Stimulated activated CD8-positive, alpha-beta memory T cell treated with anti-CD3 and anti-CD28 coated beads, Interleukin-15, amount 100 ng/mL, for 4 hours (primary cell): ENCODE results near the gene TANGO2.

Experiments
- DNase-seq, 2 donors: peaks; one replicate each; pipeline ENCODE4 v3.0.0-alpha.2; 2020; ENCODE audit warnings: low read depth in 2 of 2

The TANGO2 gene

DNA sequence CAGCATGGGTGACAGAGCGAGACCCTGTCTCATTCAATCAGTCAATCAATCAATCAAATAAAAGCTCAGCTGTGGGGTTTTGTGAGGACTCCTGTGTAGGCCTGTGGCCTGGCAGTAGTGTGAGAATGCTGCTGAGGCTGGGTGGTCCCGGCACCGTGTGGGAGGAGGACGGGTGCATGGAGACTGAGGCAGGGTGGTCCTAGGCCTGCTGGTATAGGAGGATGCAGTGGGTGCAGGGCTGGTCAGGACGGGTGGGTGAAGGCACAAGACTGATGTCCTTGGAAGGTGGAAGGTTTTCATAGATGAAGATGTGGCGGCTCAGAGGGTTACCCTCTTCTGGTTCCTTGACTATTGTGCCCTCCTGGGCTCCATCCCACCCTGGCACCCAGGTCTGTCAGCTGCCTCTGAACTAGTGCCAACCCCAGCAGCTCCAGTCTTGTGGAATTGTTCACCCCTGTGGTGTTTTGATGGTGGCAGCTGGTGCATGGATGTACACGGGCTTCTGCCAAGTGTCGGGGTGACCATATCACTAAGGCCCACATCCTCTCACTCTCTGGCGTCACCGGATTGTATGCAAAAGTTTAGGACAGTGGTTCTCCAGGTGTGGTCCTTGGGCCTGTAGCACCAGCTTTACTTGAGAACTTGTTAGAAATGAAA lies 23.7 kb downstream of the TANGO2 start:
- no peak for DNase-seq

DNA sequence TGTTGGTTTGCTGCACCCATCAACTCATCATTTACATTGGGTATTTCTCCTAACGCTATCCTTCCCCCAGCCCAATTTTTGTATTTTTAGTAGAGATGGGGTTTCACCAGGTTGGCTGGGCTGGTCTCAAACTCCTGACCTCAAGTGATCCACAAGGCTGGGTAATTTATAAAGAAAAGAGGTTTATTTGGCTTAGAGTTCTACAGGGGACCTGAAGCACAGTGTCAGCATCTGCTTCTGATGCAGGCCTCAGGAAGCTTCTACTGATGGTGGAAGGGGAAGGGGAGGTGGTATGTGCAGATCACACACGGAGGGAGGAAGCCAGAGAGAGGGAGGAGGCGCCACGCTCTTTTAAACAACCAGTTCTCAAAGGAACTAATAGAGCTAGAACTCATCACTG lies 25.8 kb downstream of the TANGO2 start:
- DNase-seq, result no peak

DNA sequence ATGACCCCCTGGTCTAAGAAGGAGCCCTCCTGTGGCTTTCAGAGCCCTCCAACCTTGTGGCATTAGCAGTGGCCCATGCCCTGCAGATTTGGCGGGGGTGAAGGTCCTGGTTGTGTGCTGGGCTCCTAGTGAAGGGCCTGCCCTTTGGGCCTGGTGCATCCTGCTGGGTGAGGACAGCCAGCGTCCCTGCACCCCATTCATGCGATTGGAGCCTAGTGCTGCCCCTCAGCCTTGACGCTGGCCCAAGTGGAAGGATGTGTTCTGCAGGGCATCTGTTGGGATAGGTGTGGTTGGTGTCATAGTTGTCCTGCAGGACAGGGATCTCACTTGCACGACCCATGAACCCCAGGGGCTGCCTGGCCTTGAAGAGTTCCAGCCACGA lies 31.0 kb downstream of the TANGO2 start:
- DNase-seq, result no peak

DNA sequence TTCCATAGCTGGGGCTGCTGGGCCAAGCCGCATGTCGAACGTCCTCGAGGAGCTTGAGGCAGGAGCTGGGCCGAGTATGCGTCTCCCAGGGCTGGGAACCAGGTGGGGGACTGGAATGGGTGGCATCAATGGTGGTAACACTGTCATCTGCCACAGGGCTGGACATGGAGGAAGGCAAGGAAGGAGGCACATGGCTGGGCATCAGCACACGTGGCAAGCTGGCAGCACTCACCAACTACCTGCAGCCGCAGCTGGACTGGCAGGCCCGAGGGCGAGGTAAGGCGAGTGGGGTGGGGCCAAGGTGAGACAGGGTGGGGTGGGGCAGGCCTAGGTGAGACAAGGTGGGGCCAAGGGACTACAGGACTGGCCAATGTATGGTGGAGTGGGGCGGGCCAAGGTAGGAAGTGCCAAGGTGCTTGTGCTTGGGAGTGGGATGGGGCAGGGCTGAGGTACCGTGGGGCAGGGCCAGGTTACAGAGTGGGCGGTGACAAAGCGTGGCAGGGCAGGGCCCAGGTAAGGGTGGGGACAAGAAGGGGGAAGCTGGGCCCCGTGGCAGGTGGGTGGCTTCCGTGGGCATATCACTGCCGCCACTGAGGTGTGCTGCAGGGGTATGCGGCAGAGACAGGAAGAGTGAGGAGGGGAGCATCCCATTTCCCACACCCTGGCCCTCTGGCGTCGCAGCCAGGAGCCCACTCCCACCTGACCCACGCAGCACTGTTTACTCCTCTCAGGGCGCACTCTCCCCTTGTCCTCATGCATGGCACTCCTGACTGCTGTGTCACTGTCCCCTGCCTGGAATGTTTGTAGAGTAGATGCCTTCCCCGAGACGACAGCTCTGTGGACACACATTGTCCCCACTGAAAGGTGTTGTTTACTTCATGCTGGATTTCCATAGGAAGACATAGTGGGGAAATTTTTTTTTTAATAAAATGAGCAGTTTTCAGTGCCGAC lies 31.7 kb downstream of the TANGO2 start:
- no peak for DNase-seq

DNA sequence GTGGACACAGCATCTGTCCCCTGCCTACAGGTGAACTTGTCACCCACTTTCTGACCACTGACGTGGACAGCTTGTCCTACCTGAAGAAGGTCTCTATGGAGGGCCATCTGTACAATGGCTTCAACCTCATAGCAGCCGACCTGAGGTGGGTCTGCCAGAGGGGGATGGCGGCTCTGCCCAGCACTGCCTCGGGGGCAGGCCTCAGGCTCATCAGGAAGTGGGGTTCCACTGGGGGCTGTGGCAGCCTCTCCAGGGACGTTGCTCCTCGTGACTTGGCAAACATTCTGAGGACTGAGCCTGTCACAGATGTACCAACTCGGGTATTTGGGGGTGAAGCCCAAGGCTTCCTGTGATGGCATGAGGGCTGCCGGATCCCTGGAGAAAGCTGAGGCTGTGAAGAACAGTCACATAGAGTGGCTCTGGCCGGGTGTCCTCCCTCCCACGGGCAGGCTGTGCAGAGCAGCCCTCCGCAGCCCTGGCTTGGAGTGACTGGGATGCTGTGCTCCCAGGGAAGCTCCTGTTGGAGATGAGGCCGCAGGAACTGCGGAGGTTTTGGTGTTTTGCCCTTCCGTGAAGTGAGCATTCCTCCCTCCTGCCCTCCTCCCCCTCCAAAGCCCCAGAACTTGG lies 32.6 kb downstream of the TANGO2 start:
- no peak for DNase-seq

DNA sequence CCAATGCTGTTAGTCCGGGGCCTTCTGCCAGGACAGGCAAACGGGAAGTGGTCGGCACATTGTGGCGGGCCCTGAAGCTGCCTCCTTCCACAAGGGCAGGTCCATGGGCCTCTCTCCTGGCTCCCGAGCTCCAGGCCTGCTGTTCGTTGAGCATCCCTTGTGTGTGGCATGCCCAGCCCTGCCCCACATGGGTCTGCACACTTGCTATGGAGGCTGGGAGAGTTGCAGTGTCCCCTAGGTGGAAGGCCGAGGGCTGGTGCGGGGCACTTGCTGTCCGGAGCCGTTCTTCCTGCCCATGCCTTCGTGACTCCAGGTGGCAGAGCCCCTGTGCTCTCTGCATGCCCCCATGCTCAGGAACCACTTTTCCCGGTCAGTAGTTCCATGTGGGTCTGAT lies 33.1 kb downstream of the TANGO2 start:
- no peak for DNase-seq

DNA sequence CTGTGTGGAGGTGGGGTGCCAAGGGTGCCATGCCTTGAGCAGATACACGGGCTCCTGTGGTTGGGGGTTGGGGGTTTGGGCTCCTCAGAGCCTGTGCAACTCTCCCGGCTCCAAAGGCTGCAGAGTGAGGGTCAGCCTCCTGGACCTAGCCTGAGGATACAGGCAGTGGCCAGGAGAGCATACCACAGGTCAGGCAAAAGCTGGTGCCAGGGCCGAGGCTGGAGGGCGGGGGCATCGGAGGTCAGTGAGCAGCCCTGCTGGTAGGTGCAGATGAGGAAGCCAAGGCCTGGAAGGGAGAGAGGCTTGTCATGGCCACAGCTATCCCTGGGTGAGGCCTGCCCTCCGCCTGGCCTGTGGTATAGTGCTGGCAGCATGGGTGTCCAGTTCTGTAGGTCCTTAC lies 33.6 kb downstream of the TANGO2 start:
- DNase-seq, result no peak

DNA sequence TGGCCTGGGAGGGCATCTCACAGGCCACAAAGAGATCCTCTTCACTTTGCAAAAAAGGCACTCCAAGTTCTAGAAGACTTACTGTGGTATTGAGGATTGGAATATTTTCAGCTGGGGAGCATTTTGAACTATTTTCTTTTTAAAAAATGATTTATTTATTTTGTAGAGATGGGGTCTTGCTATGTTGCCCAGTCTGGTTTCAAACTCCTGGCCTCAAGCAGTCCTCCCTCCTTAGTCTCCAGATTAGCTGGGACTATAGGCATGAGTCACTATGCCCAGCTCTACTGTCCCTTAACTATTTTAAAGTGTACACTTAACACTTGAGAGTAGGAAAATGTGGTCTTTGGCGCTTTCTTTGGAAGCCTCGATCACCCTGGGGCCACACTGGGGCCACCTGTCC lies 34.2 kb downstream of the TANGO2 start:
- DNase-seq, result no peak

DNA sequence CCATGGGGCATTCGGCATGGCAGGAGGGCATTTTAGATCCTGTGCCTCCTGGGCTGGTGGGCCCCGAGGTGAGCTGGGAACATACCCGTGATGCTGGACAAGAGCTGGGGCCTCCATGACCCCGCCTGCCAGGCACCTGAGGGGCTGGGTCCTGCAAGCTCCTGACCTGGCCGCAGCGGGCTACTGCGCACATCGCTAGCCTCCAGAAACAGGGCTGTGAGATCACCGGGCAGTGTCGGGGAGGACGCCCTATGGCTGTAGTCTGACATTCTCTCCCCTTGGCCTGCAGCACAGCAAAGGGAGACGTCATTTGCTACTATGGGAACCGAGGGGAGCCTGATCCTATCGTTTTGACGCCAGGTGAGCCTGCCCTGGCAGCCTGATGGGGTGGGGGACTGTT lies 34.7 kb downstream of the TANGO2 start:
- no peak for DNase-seq

DNA sequence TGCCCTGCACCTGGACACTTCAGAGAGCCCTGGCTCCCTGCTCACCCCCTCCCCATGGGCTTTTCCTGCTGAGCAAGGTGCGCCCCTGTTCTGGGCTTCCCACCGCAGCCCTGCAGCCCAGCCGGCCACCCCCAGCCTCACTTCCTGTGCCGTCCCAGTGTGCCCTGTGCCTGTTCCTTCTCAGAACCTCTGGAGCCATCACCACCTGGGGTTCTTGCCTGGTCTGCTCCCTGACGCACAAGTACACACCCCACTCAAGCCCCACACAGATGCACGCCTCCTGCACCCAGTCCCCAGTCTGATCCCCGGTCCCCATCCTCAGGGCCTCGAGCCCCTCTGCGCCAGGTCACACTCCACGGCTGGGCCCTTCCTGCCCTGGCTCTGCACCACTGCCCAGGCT lies 35.3 kb downstream of the TANGO2 start:
- DNase-seq, result no peak

DNA sequence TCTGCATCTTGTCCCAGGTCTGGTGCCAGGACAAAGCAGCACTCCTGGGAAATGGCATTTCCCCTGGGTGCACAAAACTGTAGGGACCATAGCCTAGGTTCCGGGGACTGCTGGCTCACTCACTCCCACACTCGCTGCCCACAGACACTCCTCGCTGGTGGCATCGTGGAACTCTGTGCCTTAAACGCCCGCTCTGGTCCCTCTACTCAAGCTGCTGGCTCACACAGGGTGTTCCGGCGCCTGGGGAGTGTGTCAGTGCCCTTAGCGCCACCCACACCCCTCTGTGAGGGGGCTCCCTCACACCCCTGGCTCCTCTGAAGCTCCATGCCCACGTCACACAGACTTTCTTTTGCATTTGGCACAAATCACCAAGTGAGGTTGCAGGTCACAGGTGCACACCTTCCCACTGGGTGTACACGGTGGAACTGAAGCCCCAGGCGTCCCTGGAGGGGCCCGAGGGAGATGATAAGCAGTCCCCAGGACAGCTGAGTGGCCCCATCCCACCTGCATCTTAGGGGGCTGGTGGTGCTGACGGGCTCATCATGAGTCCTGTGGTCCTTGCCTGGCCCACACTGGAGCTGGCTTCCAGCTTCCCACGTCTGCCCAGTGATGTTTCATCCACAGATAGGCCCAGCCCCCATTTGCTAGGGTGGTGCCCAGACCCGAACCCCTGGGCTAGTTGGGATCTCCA lies 35.9 kb downstream of the TANGO2 start:
- no peak for DNase-seq

DNA sequence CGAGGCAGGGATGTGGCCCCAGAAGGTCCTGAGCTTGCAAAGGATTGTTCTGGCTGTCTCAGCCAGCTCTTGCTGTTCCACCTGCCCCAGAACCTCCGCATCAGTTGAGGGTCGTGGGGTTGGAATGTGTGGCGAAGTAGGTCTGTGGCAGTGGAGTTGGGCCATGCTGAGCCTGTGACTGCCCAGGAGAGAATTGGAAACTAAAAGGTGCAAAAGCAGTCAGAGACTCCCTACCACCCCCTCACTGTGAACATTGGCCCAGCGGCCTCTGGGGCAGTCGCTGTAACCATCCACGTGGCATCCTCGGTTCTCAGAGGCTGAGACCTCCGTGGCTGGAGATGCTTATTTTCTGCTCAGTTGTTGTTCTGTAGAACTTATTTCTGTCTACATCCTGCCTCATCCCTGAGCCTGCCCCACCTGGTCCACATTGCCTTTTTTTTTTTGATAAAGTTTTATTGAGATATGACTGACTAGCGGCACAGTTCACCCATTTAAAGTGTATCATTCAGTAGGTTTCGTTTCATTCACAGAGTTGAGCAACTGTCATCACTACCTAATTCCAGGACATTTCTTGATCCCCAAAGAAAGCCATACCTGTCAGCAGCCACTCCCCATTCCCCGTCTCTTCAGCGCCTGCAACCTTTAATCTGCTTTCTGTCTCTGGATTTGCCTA lies 36.8 kb downstream of the TANGO2 start:
- no peak for DNase-seq

DNA sequence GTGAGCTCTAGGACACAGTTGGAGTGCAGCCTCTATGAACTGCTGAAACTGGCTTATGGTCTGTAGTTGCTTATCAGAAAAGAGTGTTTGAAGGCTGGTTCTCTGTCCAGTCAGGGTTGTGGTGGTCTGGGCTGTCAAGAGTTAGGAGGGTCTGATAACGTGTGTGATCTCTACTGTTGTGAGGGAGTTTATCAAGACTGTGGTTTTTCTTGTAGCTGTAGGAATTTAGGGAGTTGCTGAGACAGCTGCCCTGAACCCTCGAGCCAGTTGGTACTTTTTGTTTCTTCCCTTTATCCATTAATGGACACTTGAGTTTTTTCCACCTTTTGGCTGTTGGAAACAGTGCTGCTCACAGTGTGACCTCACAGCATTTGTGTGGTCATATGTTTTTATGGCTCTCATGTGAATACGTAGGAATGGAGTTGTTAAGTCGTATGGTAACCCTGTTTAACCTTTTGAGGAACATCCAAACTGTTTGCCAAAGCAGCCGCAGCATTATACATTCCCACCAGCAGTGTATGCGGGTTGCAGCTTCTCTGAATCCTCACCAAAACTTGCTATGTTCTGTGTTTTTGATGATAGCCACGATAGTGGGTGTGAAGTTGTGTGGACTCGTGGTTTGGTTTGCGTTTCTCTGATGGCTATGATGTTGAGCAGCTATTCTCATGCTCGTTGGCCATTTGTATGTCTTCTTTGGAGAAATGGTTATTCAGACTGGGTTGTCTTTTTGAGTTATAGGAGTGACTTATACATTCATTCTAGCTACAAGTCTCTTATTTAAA lies 38.3 kb downstream of the TANGO2 start:
- DNase-seq, result no peak

DNA sequence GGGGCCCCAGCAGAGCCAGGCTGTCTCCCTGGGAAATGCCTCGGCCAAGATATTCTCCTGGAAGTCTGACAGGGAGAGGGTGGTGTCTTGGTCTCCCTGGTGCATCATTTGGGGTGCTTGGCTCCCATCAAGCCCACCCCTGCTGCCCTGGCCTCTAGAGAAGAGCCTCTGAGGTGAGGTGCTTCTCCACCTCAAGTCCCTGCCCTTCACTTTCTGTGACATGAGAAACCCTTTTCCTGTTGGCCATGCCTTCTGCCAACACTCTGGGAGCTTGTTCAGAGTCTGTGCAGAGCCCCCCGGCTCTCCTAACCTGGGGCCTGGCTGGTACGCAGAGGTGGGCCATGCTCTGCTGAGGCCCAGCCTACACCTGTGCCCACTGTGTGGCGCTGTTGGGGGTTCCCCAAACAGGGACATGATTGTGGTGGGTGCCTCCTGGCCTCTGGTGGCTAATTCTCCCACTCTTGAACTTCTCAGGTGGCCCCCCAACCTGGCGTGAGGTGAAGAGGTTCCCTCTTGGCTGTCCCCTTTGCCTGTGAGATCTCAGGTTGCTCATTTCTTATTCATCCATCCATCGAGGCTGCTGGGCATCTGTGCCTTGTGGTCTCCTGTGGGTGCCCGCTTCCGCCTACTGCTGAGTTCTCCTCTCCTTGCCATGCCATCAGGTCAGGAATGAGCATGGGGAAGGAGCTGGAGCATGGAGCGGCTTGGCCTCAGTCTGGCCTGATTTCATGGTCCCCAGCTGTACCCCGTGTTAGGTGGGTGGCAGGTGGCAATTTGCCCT lies 40.0 kb downstream of the TANGO2 start:
- DNase-seq, result no peak

DNA sequence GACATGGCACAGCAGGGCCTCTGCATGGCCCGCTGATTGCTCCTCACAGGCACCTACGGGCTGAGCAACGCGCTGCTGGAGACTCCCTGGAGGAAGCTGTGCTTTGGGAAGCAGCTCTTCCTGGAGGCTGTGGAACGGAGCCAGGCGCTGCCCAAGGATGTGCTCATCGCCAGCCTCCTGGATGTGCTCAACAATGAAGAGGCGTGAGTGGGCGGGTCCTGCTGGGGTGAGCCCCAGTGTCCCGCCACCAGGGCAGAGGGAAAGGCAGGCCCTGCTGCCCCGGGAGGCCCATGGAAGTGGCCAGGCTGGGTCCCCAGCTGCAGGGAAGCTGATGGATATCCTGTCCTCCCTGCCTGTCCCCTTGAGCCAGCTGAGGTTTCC lies 40.6 kb downstream of the TANGO2 start:
- DNase-seq, result no peak

DNA sequence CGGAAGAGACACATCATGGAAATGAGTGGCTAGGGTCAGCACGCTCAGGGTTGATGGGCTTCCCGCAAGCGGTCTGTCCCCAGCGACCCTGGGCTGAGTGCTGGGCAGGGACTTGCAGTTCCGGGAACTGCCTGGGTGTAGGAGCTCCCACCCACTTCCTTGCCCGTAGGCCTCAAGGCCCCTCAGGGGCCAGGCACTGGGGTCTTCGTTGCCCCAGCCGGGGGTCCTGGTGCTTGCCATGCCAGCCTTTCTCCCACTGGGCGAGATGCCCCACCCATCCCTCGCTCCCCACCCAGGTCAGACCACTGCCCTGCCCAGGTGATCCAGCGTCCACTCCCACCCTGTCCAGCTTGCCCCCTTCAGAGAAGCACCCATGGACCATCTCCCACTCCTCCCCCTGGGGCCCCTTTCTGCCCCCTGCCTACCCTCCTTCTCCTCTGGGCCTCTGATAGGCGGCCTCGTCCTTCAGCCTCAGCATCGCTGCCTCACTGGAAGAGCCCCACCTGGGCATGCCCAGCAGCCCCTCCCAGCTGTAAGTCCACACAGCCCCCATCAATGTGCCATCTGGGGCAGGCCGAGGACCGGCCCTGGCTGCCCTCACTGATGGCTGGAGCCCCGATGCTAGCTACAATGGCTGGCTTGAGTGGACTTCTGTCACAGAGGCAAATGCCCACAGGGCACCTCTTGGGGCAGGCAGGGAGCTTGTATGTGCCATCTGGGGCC lies 41.3 kb downstream of the TANGO2 start:
- no peak for DNase-seq

DNA sequence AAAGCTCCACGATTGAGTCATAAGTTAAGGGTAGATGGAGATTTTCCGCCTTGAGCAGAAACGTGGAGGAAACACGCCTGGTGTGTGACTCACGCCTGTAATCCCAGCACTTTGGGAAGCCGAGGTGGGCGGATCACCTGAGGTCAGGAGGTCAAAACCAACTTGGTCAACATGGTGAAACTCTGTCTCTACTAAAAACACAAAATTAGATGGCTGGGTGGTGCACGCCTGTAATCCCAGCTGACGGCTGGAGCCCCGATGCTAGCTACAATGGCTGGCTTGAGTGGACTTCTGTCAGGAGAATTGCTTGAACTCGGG lies 41.8 kb downstream of the TANGO2 start:
- no peak for DNase-seq

DNA sequence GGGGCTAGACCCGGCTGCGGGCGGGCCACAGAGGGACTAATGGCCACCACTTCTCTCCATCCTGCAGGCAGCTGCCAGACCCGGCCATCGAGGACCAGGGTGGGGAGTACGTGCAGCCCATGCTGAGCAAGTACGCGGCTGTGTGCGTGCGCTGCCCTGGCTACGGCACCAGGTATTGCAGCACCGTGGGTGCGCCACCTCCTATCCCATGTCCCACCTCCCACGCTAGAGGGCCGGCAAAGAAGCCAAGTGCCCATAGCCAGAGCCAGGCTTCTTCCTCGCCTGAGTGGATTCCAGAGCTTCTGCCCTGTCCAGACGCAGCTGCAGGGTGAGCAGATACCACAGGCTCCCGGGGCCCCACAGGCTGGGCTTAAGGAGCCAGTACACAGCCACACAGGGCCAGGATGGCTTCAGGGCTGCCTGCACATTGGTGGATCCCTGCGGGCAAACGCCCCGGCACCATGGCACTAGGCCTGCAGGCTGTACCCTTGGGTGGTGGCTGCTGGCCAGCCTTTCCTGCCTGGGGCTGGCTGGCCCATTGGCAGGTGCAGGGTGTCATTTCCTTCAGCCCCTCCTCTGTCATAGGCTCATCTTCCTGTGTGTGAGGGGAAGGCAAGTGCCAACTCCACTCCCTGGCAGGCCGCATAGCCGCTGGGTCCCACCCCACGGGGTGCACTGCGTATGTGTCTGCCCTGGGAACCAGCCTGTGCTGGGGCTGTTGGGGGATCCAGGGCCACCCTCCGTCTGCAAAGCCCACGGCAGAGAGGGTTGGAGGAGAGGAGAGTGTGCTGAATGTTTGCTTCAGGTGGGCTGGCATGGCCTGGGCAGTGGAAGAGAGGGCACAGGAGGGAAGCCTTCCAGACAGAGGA lies 42.6 kb downstream of the TANGO2 start:
- DNase-seq, result no peak

DNA sequence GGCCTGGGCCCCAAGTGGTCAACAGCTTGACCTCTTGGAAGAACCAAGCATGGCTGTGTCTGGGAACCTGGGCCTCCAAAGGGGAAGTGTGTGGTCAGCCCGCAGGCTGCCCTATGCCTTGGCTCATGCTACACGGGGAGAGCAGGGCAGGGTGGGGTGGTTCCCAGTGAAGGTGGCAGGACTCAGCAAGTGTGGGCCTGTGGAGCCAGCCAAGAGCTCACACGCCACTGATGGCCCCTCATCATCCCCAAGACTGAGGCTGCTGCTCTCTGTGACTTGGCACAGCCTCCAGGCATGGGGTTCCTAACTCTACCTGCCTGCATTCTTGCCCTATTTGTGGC lies 43.2 kb downstream of the TANGO2 start:
- no peak for DNase-seq
